ENCODE data around the gene SYNPO. TPM values are rescaled to one million over a fixed set of nuclear protein-coding genes. Genes with fewer than 3 reads are reported as not detected.
A peak's percentile ranks its signal among the peaks of the same experiment; 100 is the strongest.

SYNPO gene
- total and polyA plus RNA-seq, 2 donors from 2014 or later, result 46.3 to 87.6 TPM

- intact Hi-C loops (cut with DNase I), result no loop called here
- H3K4me1 ChIP-seq (ENCODE audit: control insufficient read depth in 2 of 3, insufficient read depth in 2 of 3, low read depth in 1 of 3, low read length in 3 of 3), result peaks cover 0 to 30% (median 27%) of the 10 kb centered on the region in 3 donors
- peaks cover 0 to 11% (median 7%) of the 10 kb centered on the region in 3 donors for H3K36me3 ChIP-seq (ENCODE audit: control insufficient read depth in 2 of 3, insufficient read depth in 3 of 3, low read length in 3 of 3)
- no peak overlapping the region for H3K27ac ChIP-seq (ENCODE audit: low read depth in 2 of 2, low read length in 2 of 2)
- no peak overlapping the region for H3K9ac ChIP-seq (ENCODE audit: low read length in 3 of 3)
- DNase-seq, result peak in 2 of 5 donors; percentile 66 to 90
- no peak overlapping the region for H3K4me3 ChIP-seq (ENCODE audit: low read length in 3 of 3)
- no peak for FAIRE-seq
- no peak for TF ChIP-seq CTCF (IDR thresholded peaks at IDR 0.05; ENCODE audit: borderline replicate concordance, extremely low read depth, insufficient read depth)
- H3K27me3 ChIP-seq (ENCODE audit: control insufficient read depth, insufficient read depth, low read length), result no peaks in the 10 kb centered on the region
- H3K9me3 ChIP-seq (ENCODE audit: control insufficient read depth in 2 of 3, insufficient read depth in 1 of 3, low read length in 3 of 3), result no peaks in the 10 kb centered on the region
Measured at GRCh38 chr5:150647275-150648251, 7.1 kb downstream of the SYNPO start.

GRCh38 chr5:150648294-150649107 lies 8.0 kb downstream of the SYNPO start:
- FAIRE-seq, result no peak
- Histone ChIP-seq H3K27me3 (ENCODE audit: control insufficient read depth, insufficient read depth, low read length) (no peaks in the 10 kb centered on the region), H3K9me3 (ENCODE audit: control insufficient read depth in 2 of 3, insufficient read depth in 1 of 3, low read length in 3 of 3) (no peaks in the 10 kb centered on the region), H3K36me3 (ENCODE audit: control insufficient read depth in 2 of 3, insufficient read depth in 3 of 3, low read length in 3 of 3) (peaks cover 0 to 12% (median 7%) of the 10 kb centered on the region in 3 donors), H3K4me3 (ENCODE audit: low read length in 3 of 3) (no peak overlapping the region), H3K27ac (ENCODE audit: low read depth in 2 of 2, low read length in 2 of 2) (no peak overlapping the region), H3K9ac (ENCODE audit: low read length in 3 of 3) (no peak overlapping the region), H3K4me1 (ENCODE audit: control insufficient read depth in 2 of 3, insufficient read depth in 2 of 3, low read depth in 1 of 3, low read length in 3 of 3) (peaks cover 0 to 25% (median 23%) of the 10 kb centered on the region in 3 donors)
- no peak for TF ChIP-seq CTCF (IDR thresholded peaks at IDR 0.05; ENCODE audit: borderline replicate concordance, extremely low read depth, insufficient read depth)
- intact Hi-C loops (cut with DNase I), result no loop called here
- DNase-seq, result peak in 1 of 5 donors; percentile 62

GRCh38 chr5:150649108-150650020 lies 8.9 kb downstream of the SYNPO start:
- Histone ChIP-seq H3K27me3 (ENCODE audit: control insufficient read depth, insufficient read depth, low read length) (no peaks in the 10 kb centered on the region), H3K4me3 (ENCODE audit: low read length in 3 of 3) (no peak overlapping the region), H3K36me3 (ENCODE audit: control insufficient read depth in 2 of 3, insufficient read depth in 3 of 3, low read length in 3 of 3) (peaks cover 0 to 12% (median 7%) of the 10 kb centered on the region in 3 donors), H3K9ac (ENCODE audit: low read length in 3 of 3) (no peak overlapping the region), H3K27ac (ENCODE audit: low read depth in 2 of 2, low read length in 2 of 2) (no peak overlapping the region), H3K9me3 (ENCODE audit: control insufficient read depth in 2 of 3, insufficient read depth in 1 of 3, low read length in 3 of 3) (no peaks in the 10 kb centered on the region), H3K4me1 (ENCODE audit: control insufficient read depth in 2 of 3, insufficient read depth in 2 of 3, low read depth in 1 of 3, low read length in 3 of 3) (peaks cover 0 to 21% (median 17%) of the 10 kb centered on the region in 3 donors)
- DNase-seq, result peak in 2 of 5 donors; percentile 58 to 80
- FAIRE-seq, result no peak
- intact Hi-C loops (cut with DNase I), result loop anchor here (10.0 kb wide), 1 partner anchor 65 kb away; no protein-coding TSS in a partner anchor
- TF ChIP-seq CTCF (IDR thresholded peaks at IDR 0.05; ENCODE audit: borderline replicate concordance, extremely low read depth, insufficient read depth), result no peak
